GM12878 (cell line): Measurements from ENCODE around the gene EPHB2.

Experiments
- MYC ChIP-seq: IDR thresholded peaks from 2 replicates; pipeline ENCODE4 v1.6.1; 2011; ENCODE audit warnings: mild to moderate bottlenecking, low read length, moderate library complexity, inconsistent platforms; ENCODE audit not compliant: insufficient read depth, insufficient replicate concordance, insufficient read length, severe bottlenecking
- NFYB ChIP-seq: IDR thresholded peaks from 2 replicates; pipeline ENCODE4 v1.6.1; 2011; ENCODE audit warnings: low read depth, mild to moderate bottlenecking, low read length, improper control_type of control experiment, moderate library complexity; ENCODE audit not compliant: insufficient read depth
- POLR2AphosphoS5 ChIP-seq: IDR thresholded peaks from 2 replicates; pipeline ENCODE4 v1.6.1; 2011; ENCODE audit warnings: mild to moderate bottlenecking, low read length, inconsistent platforms
- RELB ChIP-seq: fragments of 450-650 bp; IDR thresholded peaks from 2 replicates; pipeline ENCODE4 v1.6.1; 2017; ENCODE audit warnings: low read depth, mild to moderate bottlenecking, moderate library complexity
- RFX5 ChIP-seq: IDR thresholded peaks from 2 replicates; pipeline ENCODE4 v1.6.1; 2011; ENCODE audit warnings: low read depth, low read length, improper control_type of control experiment
- TCF12 ChIP-seq: IDR thresholded peaks from 2 replicates; pipeline ENCODE4 v1.6.1; 2011; ENCODE audit warnings: low read depth, mild to moderate bottlenecking, low read length
- ZNF274 ChIP-seq: IDR thresholded peaks from one replicate; pipeline ENCODE4 v1.8.0; 2011; ENCODE audit not compliant: insufficient read length, insufficient read depth
- TF ChIP-seq, protein P1 (sequence below), 3 experiments: IDR thresholded peaks in 2 of 3; conservative IDR thresholded peaks in 1 of 3; 2 replicates each; pipeline ENCODE4 v1.5.1; 2011; ENCODE audit warnings: low read depth in 3 of 3, low read length in 3 of 3, mild to moderate bottlenecking in 3 of 3, control low read depth in 2 of 3, moderate library complexity in 2 of 3, inconsistent platforms in 1 of 3, mixed read lengths in 1 of 3; ENCODE audit not compliant: control insufficient read depth in 2 of 3, insufficient read depth in 1 of 3; ENCODE audit errors: extremely low read depth in 1 of 3

GRCh38 chr1:22917989-22918388 lies 207.3 kb downstream of the EPHB2 start:
- TF ChIP-seq, protein P1, sequence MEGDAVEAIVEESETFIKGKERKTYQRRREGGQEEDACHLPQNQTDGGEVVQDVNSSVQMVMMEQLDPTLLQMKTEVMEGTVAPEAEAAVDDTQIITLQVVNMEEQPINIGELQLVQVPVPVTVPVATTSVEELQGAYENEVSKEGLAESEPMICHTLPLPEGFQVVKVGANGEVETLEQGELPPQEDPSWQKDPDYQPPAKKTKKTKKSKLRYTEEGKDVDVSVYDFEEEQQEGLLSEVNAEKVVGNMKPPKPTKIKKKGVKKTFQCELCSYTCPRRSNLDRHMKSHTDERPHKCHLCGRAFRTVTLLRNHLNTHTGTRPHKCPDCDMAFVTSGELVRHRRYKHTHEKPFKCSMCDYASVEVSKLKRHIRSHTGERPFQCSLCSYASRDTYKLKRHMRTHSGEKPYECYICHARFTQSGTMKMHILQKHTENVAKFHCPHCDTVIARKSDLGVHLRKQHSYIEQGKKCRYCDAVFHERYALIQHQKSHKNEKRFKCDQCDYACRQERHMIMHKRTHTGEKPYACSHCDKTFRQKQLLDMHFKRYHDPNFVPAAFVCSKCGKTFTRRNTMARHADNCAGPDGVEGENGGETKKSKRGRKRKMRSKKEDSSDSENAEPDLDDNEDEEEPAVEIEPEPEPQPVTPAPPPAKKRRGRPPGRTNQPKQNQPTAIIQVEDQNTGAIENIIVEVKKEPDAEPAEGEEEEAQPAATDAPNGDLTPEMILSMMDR (IDR thresholded peaks at IDR 0.05 in 2 of 3, conservative IDR thresholded peaks at IDR 0.05 in 1 of 3; ENCODE audit: control insufficient read depth in 2 of 3, extremely low read depth in 1 of 3, insufficient read depth in 1 of 3, low read depth in 3 of 3, low read length in 3 of 3): no peak
- TF ChIP-seq ZNF274 (no peak), RELB (no peak), MYC (no peak), POLR2AphosphoS5 (no peak), NFYB (no peak), TCF12 (no peak), RFX5 (no peak)
